GM13976 (cell line): ENCODE measurements around the gene ATOSB.
A peak's percentile ranks its signal among the peaks of the same experiment; 100 is the strongest.

Experiments
- DNase-seq: peaks from one replicate; pipeline ENCODE4 v3.0.0; 2012; ENCODE audit warnings: low spot score
- CTCF ChIP-seq: IDR thresholded peaks from 2 replicates; pipeline ENCODE4 v1.5.1; 2012; ENCODE audit warnings: borderline replicate concordance, mild to moderate bottlenecking; ENCODE audit not compliant: insufficient read depth; ENCODE audit errors: extremely low read depth, missing control alignments, control extremely low read depth
- in situ Hi-C: fragments of 300-500 bp; cut with MboI; formaldehyde crosslinking; loops from one replicate; pipeline ENCODE4 v1.12.0; 2022; ENCODE audit warnings: low sequenced_read_pairs, mixed read lengths, inconsistent platforms; ENCODE audit not compliant: unreplicated experiment

The ATOSB gene

GRCh38 chr9:35102769-35103659 lies 12.6 kb downstream of the ATOSB start, which contains the start of gene STOML2:
Gene STOML2, minus strand, starts transcription at chr9:35103131. Its CDS starts 37 bp downstream, at chr9:35103094.
- in situ Hi-C loops = no loop called here
- TF ChIP-seq CTCF = no peak
- peak; percentile 97 for DNase-seq

GRCh38 chr9:35102465-35102768 lies 13.2 kb downstream of the ATOSB start:
- no peak for TF ChIP-seq CTCF
- no peak for DNase-seq
- in situ Hi-C loops = no loop called here

- in situ Hi-C loops = no loop called here
- no peak for TF ChIP-seq CTCF
- no peak for DNase-seq
These were observed 18.1 kb downstream of the ATOSB start for GRCh38 chr9:35097573-35097972.

- in situ Hi-C loops = no loop called here
- TF ChIP-seq CTCF = peak; percentile 96
- peak; percentile 91 for DNase-seq
These were observed 19.4 kb downstream of the ATOSB start, which contains the start of gene PIGO for GRCh38 chr9:35096035-35096849. Gene PIGO, minus strand, starts transcription at chr9:35096591. Its CDS starts 1,026 bp downstream, at chr9:35095565.

GRCh38 chr9:35091536-35091935 lies 24.1 kb downstream of the ATOSB start:
- in situ Hi-C loops = no loop called here
- no peak for DNase-seq
- no peak for TF ChIP-seq CTCF

- no peak for TF ChIP-seq CTCF
- in situ Hi-C loops = no loop called here
- no peak for DNase-seq
These were observed 26.2 kb downstream of the ATOSB start for GRCh38 chr9:35089434-35089833.
